ENCODE measurements around the gene ASCL2.
"Not testable (repeated sequence)": the region's sequence is repeated elsewhere in the genome, so short reads cannot be mapped to it uniquely, and the experiment has no call there.

ASCL2 gene

DNA sequence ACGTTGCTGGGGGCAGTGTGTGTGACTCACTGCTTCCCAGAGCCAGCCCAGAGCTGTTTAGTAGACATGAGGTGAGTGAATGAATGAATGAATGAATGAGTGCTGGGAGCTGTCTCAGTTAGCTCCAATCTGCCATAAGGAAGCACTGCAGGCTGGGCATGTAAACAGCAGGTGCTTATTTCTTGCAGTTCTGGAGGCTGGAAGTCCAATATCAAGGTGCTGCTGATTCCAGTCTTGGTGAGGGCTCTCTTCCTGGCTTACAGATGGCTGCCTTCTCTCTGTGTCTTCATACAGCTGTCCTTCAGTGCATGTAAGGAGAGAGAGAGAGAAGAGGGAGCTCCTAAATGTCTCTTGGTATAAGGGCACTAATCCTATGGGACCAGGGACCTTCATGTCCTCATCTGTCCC, 27.2 kb upstream of the ASCL2 start:
- no peak for DNase-seq (ENCODE audit: low spot score)

- DNase-seq (ENCODE audit: low spot score), result no peak
These were observed 26.7 kb upstream of the ASCL2 start for GRCh38 chr11:2296913-2297622.

GRCh38 chr11:2295971-2296912, 25.9 kb upstream of the ASCL2 start:
- no peak for DNase-seq (ENCODE audit: low spot score)

- DNase-seq (ENCODE audit: low spot score), result no peak
These were observed 24.5 kb upstream of the ASCL2 start for GRCh38 chr11:2294926-2295290.

- no peak for DNase-seq (ENCODE audit: low spot score)
These were observed 23.9 kb upstream of the ASCL2 start for GRCh38 chr11:2293984-2294925.

- no peak for DNase-seq (ENCODE audit: low spot score)
These were observed 23.2 kb upstream of the ASCL2 start for GRCh38 chr11:2293531-2293971.

- DNase-seq (ENCODE audit: low spot score), result no peak
These were observed 20.0 kb upstream of the ASCL2 start for GRCh38 chr11:2290351-2290841.

DNA sequence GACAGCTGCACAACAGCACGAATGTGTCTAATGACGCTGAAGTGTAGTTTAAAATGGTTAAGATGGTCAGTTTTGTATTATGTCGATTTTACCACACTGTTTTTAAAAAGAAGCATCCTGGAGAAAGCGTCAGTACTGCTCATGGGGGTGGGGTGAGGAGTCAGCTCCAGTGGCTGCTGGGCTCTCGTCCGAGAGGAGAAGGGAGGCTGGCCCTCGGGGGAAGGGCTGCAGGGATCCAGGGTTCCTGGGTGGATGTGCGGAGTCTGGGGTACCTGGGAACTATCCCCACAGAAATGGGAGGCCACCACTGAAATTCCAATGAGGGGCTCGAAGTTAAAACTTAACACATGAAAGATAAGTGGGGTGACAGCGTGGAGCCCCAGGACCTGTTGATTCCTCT, 19.5 kb upstream of the ASCL2 start:
- no peak for DNase-seq (ENCODE audit: low spot score)

DNA sequence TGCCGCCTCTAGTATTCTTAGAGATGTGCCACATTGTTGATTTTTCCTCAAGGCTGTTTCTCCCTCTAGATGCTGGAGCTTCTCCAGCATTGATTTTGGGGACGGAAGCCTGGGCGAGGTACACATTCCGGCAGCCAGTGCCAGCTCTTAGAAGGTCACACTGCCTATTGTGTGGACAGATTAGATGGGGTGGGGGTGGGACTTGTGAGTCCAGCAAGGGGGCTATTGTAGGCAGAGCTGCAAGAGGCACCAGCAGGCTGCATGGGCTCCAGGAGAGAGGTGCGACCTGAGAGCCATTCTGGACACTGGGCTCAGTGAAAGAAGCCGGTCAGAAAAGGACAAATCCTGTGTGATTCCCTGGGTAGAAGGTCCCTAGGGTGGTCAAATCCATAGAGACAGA, 19.0 kb upstream of the ASCL2 start:
- DNase-seq (ENCODE audit: low spot score), result no peak

DNA sequence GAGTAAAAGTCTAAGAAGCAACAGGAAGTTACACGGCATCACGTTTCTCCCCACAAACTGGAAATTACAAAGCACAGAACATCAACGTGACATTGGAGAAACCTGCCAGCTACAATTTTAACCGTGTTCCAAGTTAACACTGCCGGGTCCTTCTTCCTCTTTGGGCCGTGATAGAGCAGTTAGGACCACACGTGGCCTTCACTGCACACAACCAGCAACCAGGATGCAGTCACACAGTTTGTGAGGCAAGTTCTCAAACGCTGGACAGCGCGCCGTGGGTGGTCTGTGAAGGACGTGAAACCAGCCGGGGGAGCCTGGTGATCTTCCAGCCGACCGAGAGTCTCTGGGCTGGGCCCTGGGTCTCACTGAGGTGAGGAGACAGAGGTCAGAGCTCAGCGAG, 16.7 kb upstream of the ASCL2 start:
- no peak for DNase-seq (ENCODE audit: low spot score)

- not testable (repeated sequence) for DNase-seq (ENCODE audit: low spot score)
These were observed 16.0 kb upstream of the ASCL2 start for GRCh38 chr11:2286350-2286749.

- no peak for DNase-seq (ENCODE audit: low spot score)
These were observed 9.8 kb upstream of the ASCL2 start for GRCh38 chr11:2280208-2280607.

GRCh38 chr11:2277933-2278523, 7.6 kb upstream of the ASCL2 start:
- DNase-seq (ENCODE audit: low spot score), result no peak

DNA sequence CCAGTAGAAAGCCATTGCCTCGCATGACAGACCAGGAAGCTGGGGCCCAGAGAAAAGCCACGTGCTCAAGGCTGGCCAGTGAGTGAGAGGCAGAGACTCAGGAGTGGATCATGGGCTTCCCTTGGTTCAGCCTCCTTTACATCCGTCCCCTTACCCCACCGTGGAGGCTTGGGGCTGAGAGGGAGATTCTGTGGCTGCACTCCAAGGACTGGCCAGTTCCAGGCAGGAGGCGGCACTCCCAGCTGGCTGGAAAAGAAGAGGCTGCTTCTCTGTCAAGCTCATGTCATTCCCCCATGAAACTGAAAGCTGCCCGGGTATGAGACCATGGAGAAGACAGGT, 6.6 kb upstream of the ASCL2 start:
- no peak for DNase-seq (ENCODE audit: low spot score)

DNA sequence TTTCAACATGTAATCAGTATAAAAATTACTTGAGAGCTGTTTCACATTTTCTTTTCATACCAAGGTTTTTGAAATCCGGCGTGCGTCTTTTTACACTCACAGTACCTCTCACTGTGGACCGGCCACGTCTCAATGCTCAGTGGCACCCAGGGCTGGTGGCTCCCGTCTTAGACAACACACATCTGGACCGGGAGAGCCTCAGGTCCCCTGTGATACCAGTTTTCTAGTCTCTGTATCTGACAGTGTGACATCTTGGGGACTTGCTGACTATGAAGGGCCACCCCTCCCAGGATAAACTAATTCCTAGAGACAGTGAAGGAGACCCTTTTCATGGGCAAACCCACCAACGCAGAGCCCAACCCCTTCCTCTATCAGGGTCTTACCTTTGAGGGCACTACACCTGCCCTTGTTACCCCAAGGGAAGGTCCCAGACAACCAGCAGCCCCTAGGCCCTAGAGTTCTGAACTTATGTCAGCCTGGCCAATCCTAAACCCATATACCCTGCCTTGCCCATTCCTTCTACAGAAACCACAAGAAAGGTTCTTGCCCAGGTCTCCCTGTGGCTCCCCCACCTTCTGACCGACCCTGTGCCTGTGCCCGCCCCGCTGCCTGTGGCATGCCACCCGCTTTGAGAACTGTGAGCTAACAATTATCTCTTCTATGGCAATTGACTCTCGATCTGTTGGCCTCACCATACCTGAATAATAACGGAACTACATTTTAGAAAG, 6.1 kb upstream of the ASCL2 start:
- no peak for DNase-seq (ENCODE audit: low spot score)

DNA sequence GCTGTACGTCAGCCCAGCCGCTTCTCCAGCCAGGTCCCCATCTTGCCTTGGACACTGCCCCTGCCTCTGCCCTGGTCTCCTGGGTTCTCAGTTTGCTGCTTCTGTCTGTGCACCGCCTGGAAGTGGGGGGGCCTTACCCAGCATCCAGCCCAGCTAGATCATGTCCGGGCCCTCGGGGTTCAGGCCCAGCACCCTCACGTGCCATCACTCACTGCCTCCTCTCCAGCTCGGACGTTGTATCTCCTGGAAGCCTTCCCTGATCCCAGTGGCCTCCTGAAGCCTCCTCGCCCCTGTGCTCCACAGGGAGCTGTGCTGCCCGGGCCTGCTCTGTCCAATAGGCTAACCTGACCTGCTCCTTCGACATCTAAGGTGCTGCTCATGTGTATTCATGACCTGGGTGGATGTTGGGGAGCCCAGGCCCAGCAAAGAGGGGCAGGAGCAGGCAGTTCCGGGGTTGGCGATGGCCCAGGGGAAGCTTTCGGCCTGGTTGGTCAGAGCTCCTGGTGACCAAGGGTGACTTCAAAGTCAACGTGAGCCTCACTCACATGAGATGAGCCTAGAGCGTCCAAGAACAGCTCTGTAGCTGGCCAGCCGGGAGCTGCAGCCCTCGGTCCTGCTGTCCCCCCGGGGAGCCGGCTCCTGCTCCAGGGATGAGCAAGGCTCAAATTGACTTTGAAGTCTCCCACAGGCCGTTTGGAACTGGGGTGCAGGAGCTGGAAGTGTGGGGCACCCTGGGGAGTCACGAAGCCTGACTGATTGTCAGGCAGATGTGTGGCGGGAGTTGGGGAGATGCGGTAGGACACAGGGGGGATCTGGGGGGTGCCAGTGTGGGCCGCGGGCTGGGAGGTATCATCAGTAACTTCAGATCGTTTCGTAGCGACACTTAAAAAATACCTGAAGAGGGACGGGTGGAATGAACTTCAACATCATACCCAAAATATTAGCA, 5.2 kb upstream of the ASCL2 start:
- no peak for DNase-seq (ENCODE audit: low spot score)

GRCh38 chr11:2273771-2274170, 3.4 kb upstream of the ASCL2 start:
- DNase-seq (ENCODE audit: low spot score), result no peak

DNA sequence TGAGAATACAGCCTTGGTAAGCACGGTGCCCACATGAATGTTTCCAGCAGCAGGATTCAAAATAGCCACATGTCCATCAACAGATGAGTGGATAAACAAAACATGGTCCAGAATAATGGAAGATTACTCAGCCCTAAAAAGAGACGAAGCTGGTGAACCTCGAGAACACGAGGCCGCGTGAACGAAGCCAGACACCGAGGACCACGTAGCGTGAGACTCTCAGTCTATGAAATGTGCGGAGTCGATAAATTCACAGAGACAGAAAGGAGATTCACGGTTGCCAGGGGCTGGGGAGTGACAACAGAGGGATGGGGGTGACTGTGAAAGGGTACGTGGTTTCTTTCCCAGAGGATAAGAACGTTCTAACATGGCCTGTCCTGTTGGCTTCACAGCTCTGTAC, 2.9 kb upstream of the ASCL2 start:
- DNase-seq (ENCODE audit: low spot score), result no peak

DNA sequence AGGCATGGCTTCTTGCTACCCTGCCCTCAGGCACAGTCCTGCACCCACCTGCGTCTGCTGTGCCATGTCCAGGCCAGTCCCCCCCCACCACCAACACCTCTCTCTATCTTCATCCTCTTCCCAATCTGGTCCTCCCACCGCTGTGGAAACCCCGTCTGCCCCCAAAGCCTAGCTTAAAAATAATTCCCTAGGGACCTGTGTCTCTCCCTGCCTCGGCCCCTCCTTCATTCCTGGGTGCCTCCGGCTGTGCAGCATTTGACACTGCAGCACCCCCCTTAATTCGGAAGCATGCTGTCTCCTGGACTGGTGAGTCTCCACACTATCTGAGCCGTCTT, 2.5 kb upstream of the ASCL2 start:
- no peak for DNase-seq (ENCODE audit: low spot score)

All from hepatic stellate cell (primary cell).